DMS 273 treated with DMSO at 0.1 percent for 48 hours (cell line): ENCODE data around the gene IWS1.
A peak's percentile ranks its signal among the peaks of the same experiment; 100 is the strongest.
"Not testable (repeated sequence)": the region's sequence is repeated elsewhere in the genome, so short reads cannot be mapped to it uniquely, and the experiment has no call there.

Experiments used
- DNase-seq: peaks from one replicate; lab custom pipeline; 2025; lab: John Stamatoyannopoulos, UW

Gene IWS1

DNA sequence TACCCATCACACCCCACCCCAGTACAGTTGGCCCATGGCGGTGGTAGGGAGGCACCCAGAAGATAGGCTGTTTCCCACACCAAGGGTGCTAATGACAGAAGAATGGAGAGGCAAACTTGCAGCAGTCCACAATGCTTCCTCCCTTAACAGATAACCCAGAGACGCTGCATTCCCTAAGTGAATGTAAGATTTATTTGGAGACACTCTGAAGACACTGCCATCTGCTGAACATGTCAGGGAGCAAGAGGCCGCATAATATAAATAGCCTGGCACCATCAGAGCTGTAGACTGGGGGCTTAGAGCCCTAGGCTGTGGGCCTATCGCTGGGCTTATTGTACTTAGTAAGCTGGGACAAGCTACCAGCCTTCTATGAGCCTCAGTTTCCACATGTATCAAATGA is 2.2 kb upstream of the IWS1 start:
- DNase-seq = no peak

DNA sequence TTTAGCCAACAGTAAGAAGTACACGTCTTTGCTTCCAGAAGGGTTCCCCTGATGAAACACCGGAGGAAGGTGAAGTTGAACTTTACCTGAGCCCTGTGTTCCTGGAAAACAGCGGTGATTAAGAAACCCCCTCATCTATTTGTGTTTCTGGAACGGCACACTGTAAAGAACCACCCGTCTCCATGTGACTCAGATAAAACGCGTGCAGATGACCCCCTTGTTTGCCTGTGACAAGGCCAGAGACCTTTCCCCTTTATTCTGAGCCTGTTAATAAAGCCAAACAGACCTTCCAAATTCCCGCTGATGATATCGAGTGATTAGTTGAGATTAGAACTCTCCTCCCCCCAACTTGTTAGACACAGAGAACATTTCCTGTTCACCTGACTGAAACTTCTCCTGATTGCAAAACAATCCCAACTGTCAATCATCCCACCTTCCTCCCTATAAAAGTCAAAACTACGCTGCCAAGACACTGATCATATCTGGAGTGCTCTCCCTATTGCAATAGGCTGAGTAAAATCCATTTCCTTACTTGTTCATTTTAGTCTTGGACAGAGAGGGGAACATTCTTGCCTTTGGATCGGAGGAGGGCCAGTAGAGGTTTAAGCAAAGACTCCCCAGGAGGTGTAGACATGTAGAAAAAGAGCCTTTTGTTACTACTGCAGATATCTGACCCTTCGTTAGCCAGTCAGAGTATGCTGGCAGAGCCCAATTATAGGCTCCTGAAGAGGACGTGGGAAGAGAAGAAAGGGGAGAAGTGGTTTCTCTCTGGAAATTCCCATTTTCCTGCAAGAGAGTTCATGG is 914 bp upstream of the IWS1 start:
- DNase-seq = no peak

DNA sequence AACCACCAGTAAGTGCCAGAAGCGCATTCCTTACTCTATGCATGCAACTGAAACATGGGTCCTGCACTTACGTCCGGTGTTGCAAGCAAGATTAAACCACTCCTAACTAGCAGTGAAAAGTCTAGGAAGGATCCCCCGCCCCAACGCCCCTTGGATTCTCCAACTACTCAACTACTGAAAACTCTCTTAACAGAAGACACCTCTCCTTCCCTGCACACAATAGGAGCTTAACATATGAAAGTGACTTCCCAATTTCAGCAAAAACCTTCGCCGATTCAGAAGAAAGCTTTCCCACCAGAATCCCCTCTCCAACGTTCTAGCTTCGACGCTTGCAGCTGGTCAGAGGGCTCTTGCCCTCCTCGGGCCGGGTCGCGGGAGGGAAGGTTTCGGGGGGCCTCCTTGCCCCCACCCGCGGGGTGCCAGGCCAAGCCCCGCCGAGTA is 578 bp downstream of the IWS1 start:
- no peak for DNase-seq

DNA sequence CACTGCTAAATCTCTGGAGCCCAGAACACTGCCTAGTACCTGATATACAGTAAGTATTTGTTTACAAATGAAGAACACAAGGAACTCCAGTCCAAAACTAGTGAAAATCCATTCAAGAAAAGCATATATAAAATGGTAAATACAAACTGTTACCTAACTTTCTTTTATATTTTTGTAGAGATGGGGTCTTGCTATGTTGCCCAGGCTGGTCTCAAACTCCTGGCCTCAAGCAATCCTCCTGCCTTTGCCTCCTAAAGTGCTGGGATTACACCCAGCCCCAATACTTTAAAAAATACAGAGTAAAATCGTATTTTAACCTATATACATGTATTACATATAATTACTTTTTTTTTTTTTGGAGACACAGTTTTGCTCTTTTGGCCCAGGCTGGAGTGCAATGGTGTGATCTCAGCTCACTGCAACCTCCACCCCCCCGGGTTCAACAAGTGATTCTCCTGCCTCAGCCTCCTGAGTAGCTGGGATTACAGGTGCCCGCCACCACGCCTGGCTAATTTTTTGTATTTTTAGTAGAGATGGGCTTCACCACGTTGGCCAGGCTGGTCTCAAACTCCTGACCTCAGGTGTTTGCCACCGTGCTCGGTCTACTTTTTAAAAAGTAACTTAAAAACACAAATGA is 2.0 kb downstream of the IWS1 start:
- DNase-seq = not testable (repeated sequence)

DNA sequence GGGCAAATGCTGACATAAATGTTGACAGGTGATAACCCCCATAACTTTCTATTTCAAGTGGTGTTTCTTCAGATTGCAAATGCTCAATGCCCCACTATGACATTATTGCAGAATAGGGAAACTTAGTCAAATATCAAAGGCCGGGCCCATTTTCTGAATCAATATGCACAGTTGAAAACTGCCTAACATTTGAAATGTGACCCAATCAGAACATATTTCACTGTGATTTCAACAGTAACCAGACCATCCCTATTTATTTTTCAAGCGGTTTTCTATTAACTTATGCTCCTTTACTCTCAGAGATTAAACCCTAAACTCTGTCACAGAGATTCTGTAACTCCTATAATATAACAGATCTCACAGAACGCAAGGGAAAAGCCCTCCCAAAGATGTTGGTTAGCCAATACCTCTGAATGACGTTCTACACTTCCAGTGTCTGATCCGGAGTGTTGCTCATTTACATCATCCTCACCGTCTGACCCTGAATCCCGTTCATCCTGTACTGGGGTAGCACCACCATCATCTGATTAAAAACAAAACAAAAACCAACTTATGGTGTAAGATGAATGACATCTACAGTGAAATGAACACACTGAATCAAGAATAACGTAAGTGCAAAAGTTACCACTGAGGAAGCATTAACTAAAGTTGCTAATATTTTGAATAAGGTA is 2.9 kb downstream of the IWS1 start:
- no peak for DNase-seq

DNA sequence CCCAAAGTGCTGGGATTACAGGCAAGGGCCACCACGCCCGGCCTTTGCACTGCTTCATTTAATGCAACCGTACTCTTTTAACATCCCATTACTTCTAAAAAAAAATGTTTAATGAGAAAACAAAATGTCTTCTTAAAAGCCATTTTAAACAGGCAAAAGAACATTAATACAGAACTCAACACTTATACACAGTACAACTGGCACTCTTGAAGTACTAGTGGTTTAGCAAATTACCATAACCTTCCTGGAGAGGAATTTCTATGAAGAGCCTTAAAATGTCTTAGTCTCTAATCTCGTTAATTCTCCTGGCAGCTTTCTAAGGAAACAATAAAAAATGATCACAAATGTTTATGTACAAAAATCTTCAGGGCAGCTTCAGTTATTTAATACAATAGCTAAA is 5.9 kb downstream of the IWS1 start:
- DNase-seq = no peak

DNA sequence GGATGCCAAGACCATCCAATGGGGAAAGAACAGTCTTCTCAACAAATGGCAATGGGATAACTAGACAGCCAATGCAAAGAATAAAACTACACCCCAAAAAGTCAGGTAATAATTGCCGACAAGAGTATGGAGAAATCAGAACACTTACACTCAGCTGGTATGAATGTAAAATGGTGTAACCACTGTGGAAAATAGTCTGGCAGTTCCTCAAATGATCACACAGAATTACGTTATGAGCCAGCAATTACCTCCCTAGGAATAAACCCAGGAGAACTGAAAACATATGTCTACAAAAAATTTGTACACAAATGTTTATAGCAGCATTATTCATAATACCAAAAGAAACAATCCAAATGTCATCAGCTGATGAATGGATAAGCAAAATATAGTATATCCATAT is 8.8 kb downstream of the IWS1 start:
- no peak for DNase-seq

DNA sequence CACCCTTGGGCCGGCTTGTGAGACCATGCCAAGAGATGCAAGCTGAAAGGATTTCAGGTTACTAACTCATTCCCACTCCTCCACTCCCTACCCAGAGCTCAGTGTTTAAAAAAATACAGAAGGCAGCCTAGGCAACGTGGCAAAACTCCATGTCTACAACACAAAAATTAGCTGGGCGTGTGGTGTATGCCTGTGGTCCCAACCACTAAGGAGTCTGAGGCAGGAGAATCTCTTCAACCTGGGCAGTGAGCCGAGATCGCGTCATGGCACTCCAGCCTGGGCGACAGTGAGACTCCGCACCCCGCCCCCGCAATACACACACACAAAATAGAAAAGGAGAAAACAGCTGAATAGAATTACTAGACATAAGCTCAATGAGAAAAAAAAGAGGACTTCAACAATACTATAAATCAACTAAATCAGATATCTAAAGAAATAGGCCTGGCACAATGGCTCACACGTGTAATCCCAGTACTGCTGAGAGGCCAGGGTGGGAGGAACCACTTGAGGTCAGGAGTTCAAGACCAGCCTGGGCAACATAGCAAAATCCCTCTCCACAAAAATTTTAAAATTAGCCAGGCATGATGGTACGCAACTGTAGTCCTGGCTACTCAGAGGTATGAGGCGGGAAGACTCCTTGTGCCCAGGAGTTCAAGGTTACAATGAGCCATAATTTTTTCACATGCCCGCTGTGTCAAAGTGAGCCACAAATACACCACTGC is 10.1 kb downstream of the IWS1 start:
- DNase-seq = no peak

DNA sequence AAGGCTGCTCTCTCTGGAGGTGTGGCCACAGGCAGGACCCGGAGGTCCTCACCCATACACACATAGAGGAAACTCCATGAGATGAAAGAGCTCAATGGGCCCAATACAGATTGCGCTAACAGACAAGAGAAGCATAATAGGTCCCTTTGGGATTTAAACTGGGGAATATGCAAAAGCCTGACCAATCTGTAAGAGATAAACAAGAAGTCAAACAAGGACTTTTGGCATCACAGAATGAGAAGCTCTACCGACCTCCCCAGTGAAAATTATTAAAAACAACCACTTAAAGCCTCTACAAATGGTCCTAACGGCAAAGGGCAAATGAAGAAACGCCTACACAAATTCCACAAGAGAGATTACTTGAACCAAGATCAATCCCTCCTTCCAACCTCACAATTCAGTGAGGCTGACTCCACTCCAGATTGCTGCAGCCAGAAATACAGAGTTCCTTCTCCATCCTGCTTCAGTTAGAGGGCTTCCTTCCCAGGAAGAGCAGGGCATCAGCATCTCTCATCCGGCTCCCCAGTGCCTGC is 10.8 kb downstream of the IWS1 start:
- DNase-seq = no peak

DNA sequence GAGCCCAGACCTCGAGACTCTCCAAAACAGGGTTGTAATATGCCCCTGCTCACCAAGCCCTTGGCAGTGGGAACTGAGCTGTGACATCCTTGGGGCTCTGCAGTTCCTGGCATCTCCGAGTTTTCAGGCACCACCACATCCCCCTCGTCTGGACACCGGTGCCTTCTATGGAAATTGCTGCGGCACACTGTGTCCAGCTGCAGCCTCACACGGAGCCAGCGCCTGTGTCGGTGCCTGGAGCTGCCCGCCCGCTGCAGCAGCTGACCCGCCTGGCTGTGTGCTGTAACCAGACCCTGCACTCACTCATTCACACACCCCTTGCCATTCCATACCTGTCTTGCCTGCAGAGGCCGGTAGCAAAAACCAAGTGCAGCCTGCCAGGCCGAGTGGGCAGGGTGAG is 11.8 kb downstream of the IWS1 start:
- DNase-seq = no peak

DNA sequence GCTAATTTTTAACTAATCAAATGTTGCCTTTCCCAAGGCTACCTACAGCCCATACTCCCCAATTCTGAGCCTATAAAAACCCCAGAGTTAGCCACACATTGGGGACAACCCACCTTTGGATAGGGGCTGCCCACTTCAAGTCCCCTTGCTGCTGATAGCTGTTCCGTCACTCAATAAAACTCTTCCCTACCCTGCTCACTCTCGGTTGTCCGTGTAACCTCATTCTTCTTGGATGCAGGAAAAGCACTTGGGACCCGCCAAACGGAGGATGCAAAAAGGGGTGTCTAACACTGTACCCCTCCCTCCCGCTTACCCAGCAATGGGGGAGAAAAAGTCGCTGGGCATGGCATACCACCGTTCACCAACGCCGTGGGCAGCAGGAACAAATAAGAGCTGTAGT is 12.2 kb downstream of the IWS1 start:
- DNase-seq = no peak

DNA sequence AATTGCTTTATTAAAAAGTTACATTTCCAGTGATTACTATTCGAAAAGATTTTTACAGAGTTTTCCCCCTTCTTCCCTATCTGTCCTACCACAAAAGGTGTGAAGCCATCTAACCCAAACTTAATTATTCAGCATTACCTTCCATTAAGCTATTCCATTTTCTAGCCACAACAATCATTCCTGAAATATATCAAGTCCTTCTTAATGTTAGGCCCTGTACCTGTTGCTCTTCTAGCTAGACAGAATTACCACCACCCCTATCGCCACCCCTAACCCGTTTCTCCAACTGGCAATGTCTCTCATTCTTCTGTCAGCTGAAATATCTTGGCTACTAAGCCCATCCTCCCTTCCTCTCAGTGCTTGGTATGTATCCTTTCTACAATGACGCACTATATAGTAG is 13.9 kb downstream of the IWS1 start:
- no peak for DNase-seq

DNA sequence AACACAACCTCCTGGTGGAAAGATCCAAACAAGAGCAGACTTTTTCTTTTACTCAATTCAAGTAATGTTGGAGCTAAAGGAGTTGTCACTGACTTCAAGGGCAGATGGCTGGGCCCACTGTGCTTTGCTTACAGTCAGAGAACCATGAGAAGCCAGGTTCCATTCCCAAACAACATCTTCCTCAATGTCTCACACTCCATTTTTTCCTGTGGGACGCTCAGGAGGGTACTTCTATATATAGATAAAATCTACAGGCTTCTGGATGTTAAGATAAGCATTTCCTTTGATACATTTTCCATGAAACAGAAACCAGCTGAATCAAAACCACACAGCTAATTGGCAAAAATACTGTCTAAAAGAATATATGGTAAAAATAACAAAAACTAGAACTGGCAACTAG is 14.4 kb downstream of the IWS1 start:
- DNase-seq = no peak

DNA sequence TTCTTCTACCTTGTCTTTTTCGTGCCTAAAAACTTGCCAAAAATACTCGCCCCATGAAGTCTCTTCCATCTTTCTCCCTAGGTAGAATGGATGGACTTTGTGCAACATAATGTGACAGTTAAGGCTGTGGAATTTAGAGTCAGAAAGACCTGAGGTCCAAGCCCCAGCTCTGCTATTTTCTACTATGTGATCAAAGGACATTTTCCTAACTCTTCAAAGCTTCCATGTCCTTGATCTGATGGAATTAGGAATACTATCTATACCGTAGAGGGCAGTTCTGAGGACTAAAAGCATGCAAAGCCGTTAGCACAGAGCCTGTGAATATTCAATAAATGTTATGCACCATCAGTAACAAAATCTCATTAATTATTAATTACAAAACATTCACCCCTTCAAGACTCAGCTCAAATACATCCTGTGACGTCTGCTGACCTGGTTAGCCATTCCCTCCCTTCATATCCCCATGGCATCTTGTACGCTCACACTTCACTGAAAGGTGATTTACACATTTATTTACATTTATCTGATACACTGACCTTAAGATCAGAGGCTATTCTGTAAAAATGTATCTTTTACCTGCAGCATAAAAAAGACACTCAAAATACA is 15.1 kb downstream of the IWS1 start:
- no peak for DNase-seq

DNA sequence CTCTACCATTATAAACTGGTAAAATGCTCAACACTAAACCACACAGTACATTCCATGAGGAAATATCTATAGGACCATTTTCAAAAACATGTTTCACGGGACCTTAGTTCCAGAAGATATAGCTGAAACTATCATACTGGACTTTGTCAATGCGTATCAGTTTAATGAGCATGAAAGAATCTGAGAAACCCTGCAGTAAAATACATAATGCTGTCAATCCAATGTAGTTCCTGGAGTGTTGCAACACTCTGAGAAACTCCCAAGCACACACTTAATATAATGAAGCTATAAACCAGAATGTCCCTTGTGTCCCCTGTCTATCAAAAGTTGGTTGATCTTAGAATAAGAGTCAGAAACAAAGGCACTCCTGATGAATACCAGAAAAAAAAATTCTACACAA is 16.2 kb downstream of the IWS1 start:
- no peak for DNase-seq

DNA sequence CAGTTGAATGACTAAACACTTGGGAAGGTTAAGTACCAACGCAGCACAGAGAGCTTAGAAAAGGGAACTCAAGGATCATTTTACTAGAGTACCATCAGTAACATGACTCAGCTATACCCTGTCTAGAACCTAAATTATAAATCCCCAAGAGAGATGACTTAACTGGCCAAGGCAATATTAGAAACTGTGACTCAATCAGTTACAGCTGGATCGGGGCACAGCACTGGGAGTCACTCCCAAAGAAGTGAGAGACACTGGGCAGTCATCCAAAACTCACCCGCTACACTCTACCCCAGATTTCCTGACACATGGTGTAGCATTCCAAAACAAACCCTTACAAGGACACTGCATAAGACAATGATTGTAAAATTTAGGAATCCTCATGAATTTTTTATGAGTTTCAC is 17.7 kb downstream of the IWS1 start:
- DNase-seq = peak; percentile 91

DNA sequence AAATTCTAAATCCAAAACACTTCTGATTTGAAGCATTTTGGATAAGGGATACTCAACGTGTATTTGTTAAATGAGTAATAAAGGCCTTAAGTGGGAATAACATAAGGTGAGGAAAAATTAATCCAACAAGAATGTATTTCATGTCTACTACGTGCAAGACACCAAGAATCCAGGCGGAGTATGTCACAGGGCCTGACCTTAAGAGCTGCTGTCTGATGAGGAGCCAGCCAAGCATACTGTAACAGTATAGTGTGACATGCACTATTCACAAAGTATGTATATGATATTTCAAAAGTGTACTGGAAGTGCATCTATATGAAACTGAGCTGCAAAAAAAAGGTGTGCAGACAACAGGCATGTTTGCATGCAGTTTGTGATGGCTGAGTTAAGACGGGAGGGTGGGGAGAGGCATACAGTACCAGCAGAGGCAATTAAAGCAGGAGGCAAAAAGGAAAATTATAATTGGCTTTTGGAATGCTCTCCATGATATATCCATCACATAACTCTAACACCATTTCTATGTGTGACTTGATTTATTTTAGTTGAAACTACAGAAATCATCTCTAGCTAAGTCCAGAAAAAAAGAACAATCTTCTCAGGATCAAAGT is 18.2 kb downstream of the IWS1 start:
- no peak for DNase-seq

DNA sequence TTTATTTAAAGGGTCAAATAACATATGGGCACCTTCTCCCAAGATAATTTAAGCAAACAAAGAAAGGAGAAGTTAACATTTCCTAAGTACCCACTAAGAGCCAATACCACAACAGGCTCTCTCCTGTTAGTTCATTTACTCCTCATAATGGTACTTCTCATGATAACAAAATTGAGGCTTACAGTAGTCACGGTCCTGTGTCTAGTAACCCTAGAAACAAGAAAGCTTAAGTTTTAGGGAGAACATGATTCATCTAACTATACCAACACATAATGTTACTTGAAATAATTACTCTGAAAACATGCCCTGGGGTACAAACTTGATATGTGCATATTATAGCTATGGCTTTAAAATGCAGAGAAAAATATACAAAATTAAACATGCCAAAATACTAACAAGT is 19.8 kb downstream of the IWS1 start:
- no peak for DNase-seq

DNA sequence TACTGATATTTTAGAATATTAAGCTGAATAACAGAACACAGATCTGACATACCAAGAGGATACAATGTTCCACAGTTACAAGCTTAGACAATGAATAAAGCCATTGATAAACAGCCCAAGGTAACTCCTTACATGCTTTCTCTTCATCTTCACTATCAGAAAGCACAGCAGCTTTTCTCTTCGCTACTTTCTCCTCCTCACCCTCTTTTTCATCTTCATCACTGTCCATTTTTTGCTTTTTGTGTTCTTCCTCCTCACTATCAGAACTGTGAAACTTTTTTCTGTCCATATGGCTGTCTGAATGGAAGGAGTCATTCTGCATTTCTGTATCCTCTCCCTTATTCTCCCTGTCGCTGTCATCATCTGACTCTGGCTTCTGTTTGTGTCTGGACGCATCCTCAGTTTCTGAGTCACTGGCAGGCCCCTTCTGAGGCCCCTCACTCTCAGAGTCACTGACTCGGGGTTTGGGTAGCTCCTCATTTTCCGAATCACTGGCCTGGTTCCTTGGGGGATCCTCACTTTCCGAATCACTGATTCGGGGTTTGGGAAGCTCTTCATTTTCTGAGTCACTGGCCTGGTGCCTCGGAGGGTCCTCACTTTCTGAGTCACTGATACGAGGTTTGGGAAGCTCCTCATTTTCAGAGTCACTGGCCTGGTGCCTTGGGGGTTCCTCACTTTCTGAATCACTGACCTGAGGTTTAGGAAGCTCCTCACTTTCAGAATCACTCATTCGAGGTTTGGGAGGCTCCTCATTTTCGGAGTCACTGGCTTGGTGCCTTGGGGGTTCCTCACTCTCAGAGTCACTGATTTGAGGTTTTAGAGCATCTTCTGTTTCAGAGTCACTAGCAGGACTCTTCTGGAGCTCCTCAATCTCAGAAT is 21.5 kb downstream of the IWS1 start:
- DNase-seq = no peak

DNA sequence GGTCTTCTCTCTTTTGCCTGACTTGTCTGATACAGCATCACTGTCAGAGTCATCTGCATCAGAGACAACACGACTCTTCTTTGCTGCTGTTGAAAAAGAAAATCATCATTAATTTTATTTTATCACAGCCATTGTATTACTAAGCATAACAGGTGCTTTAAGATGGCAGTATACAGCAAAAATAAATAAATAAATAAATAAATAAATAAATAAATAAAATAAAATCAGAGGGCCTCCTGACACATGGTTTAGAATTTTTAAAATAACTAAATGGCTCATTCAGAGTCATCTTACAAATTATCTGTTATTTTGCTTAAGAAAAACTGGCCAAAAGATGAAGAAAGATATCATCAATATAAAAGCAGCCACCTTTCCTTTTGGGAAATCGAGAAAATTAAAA is 22.8 kb downstream of the IWS1 start:
- DNase-seq = no peak

DNA sequence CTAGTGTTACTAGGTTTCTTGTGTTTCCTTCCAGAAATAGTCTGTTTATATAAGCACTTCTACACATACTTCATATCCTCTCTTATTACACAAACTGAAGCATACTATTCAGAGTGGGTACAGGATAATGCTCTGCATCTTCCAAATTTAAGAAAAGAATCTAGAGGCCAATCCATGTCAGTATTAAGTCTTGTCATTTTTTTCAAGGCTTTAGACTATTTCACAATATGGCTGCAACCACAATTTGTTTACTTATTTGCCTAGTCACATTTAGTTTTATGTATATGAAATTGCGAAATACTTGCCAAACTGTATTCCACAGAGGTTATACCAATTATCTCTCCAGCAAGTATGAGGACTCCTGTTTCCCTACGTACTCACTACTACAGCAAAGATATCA is 27.9 kb downstream of the IWS1 start:
- DNase-seq = no peak
